Measurements from ENCODE around the gene REPS1.

GRCh38 chr6:138970159-138970558, 17.9 kb downstream of the REPS1 start:
- TF ChIP-seq POLR2A (IDR thresholded peaks at IDR 0.05; ENCODE audit: low read depth, low read length) (no peak), TAF1 (IDR thresholded peaks at IDR 0.05; ENCODE audit: low read depth, low read length) (no peak)

All from GM12891 (cell line).